Uterus (tissue), 2 donors: ENCODE measurements around the gene ARID3B.

Source experiments
- CTCF ChIP-seq, 4 experiments: fragments of 200-600 bp in 2 of 4; fragments of 450-650 bp in 2 of 4; sonication (generic) in 2 of 4; IDR thresholded peaks; one replicate each; pipeline ENCODE4 v1.5.1; 2016 to 2019; ENCODE audit warnings: antibody characterized with exemption in 4 of 4, mild to moderate bottlenecking in 2 of 4, moderate library complexity in 1 of 4
- POLR2A ChIP-seq, 2 donors: fragments of 450-650 bp; IDR thresholded peaks; one replicate each; pipeline ENCODE4 v1.6.1; 2016; ENCODE audit warnings: antibody characterized with exemption in 2 of 2, mild to moderate bottlenecking in 1 of 2, moderate library complexity in 1 of 2

DNA sequence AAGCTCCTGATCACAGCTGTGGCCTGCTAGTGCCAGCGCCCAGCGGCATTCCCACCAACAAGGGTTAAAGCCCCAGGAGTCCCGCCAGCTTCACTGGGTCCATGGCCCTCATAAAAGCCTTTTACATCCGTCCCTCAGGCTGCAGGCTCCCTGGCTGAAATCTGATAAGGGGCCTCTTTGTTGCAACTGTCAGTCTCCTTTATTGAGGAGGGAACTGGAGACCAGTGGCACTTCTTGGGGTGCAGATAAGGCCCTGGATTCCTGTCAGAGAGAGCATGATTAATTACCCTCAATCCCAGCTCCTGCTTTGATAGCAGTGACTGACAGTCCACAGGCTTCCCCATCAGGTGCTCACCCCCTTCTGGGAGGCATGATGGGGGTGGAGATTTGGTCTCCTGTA, 43.8 kb downstream of the ARID3B start:
- TF ChIP-seq CTCF (IDR thresholded peaks at IDR 0.05), result no peak
- TF ChIP-seq POLR2A (IDR thresholded peaks at IDR 0.05), result no peak
